K562 (cell line): ENCODE results near the gene CDR2L. TPM values are rescaled to one million over a fixed set of nuclear protein-coding genes. Genes with fewer than 3 reads are reported as not detected.
"Not testable (repeated sequence)": the region's sequence is repeated elsewhere in the genome, so short reads cannot be mapped to it uniquely, and the experiment has no call there.

Experiments used
- ATAC-seq: fragments of 200-7000 bp; cut with Tn5 transposase; 3 replicates; pipeline ENCODE4 v1.9.1; 2020; ENCODE audit warnings: moderate library complexity
- BruUV-seq: library from RNA; stranded (reverse); fragments of 400-500 nt; replicated peaks from 2 replicates; lab custom pipeline; 2021; lab: Mats Ljungman, UMichigan
- CTCF ChIA-PET: fragments of 300-600 bp; formaldehyde crosslinking; extraction: SDS; loops from one replicate; lab custom pipeline; 2021; ENCODE audit warnings: low intra/inter-chr PET ratio; lab: Yijun Ruan, JAX
- POLR2A ChIA-PET: fragments of 300-600, 350-650 bp; sonication (Branson Sonifier 250); formaldehyde crosslinking; extraction: SDS; loops from one replicate; lab custom pipeline; 2021; ENCODE audit warnings: antibody characterized with exemption, inconsistent platforms; lab: Yijun Ruan, JAX
- DNase-seq, 4 experiments: peaks; one replicate each; pipeline versions ENCODE4 v3.0.0 to v3.0.0-alpha.2; 2011 to 2018; ENCODE audit warnings: low spot score in 3 of 4, mixed read lengths in 3 of 4; ENCODE audit errors: extremely low read depth in 1 of 4
- FAIRE-seq: peaks from 2 replicates; lab custom pipeline; 2011; peaks lifted over from hg19 to GRCh38; lab: Jason Lieb, UNC
- H2AFZ ChIP-seq: 2 replicates; pipeline ENCODE4 v1.6.0; 2011; ENCODE audit warnings: low read depth, low read length, control low read depth, inconsistent platforms
- H3K27ac ChIP-seq: fragments of 200-600 bp; 3 replicates; pipeline ENCODE4 v1.8.0; 2011; ENCODE audit warnings: low read depth, mild to moderate bottlenecking, control low read depth, inconsistent platforms, low read length, moderate library complexity, mixed read lengths; ENCODE audit errors: extremely low read depth
- H3K27me3 ChIP-seq, 2 experiments: fragments of 300-600 bp in 1 of 2; 2 replicates in 1 of 2; 3 replicates in 1 of 2; pipeline versions ENCODE4 v1.6.0 to v1.8.0; 2011; ENCODE audit warnings: inconsistent platforms in 2 of 2, low read length in 2 of 2, mild to moderate bottlenecking in 1 of 2, mixed read lengths in 1 of 2, moderate library complexity in 1 of 2; ENCODE audit not compliant: control insufficient read depth in 2 of 2, insufficient read depth in 2 of 2
- H3K36me3 ChIP-seq: fragments of 300-600 bp; 3 replicates; pipeline ENCODE4 v1.8.0; 2011; ENCODE audit warnings: mild to moderate bottlenecking, low read length, inconsistent platforms; ENCODE audit not compliant: control insufficient read depth, insufficient read depth
- H3K4me1 ChIP-seq, 2 experiments: fragments of 200-600 bp in 1 of 2; replicated peaks in 1 of 2; 2 replicates in 1 of 2; 3 replicates in 1 of 2; pipeline versions ENCODE4 v1.5.1 to v1.8.0; 2011; ENCODE audit warnings: inconsistent platforms in 2 of 2, low read length in 2 of 2, mild to moderate bottlenecking in 1 of 2, mixed read lengths in 1 of 2, moderate library complexity in 1 of 2; ENCODE audit not compliant: control insufficient read depth in 2 of 2, insufficient read depth in 2 of 2
- H3K4me2 ChIP-seq: 2 replicates; pipeline ENCODE4 v1.6.1; 2011; ENCODE audit warnings: low read length, control low read depth, inconsistent platforms, mixed read lengths; ENCODE audit not compliant: insufficient read depth
- H3K4me3 ChIP-seq: fragments of 200-600 bp; sonication (generic), shearing (Covaris generic); 2 replicates; pipeline ENCODE4 v1.5.1; 2016; ENCODE audit warnings: control low read depth, inconsistent platforms
- H3K79me2 ChIP-seq: fragments of 200-600 bp; 3 replicates; pipeline ENCODE4 v1.8.0; 2011; ENCODE audit warnings: low read length, inconsistent platforms; ENCODE audit not compliant: control insufficient read depth, insufficient read depth
- H3K9ac ChIP-seq, 2 experiments: 2 replicates each; pipeline versions ENCODE4 v1.6.0 to v1.6.1; 2011; ENCODE audit warnings: low read depth in 2 of 2, low read length in 2 of 2, control low read depth in 1 of 2, inconsistent platforms in 1 of 2, mild to moderate bottlenecking in 1 of 2, mixed read lengths in 1 of 2; ENCODE audit not compliant: insufficient read depth in 1 of 2
- H3K9me1 ChIP-seq: one replicate; pipeline ENCODE4 v1.6.0; 2011; ENCODE audit warnings: inconsistent platforms, mild to moderate bottlenecking, low read length, moderate library complexity; ENCODE audit not compliant: control insufficient read depth, insufficient read depth
- H3K9me3 ChIP-seq: replicated peaks from 2 replicates; pipeline ENCODE4 v1.5.1; 2011; ENCODE audit warnings: low read depth, low read length, inconsistent platforms; ENCODE audit not compliant: control insufficient read depth, insufficient read depth
- H4K20me1 ChIP-seq: replicated peaks from 2 replicates; pipeline ENCODE4 v1.6.1; 2011; ENCODE audit warnings: low read length, inconsistent platforms, mixed read lengths; ENCODE audit not compliant: control insufficient read depth, insufficient read depth
- ELF1 ChIP-seq: fragments of 200-800 bp; sonication (Bioruptor generic); IDR thresholded peaks from 2 replicates; pipeline ENCODE4 v1.6.1; 2016; ENCODE audit warnings: missing genetic modification characterization, missing compliant biosample characterization
- ELF4 ChIP-seq: fragments of 450-650 bp; formaldehyde crosslinking; IDR thresholded peaks from 2 replicates; pipeline ENCODE4 v1.4.0; 2022; ENCODE audit warnings: missing genetic modification characterization
- ETV6 ChIP-seq, 3 experiments: fragments of 150-350 bp in 1 of 3; sonication (generic) in 1 of 3; formaldehyde crosslinking in 1 of 3; IDR thresholded peaks; 2 replicates each; pipeline versions ENCODE4 v1.6.1 to v1.8.0; 2014 to 2022; ENCODE audit warnings: borderline replicate concordance in 2 of 3, low read depth in 2 of 3, antibody characterized with exemption in 1 of 3, low read length in 1 of 3, mild to moderate bottlenecking in 1 of 3, missing genetic modification reagents in 1 of 3
- LARP7 ChIP-seq: fragments of 450-650 bp; IDR thresholded peaks from 2 replicates; pipeline ENCODE4 v1.6.1; 2016
- PHF8 ChIP-seq: fragments of 200-600 bp; sonication (generic); IDR thresholded peaks from 2 replicates; pipeline ENCODE4 v1.6.1; 2012; ENCODE audit warnings: mixed run types, mild to moderate bottlenecking, inconsistent platforms, low read length, moderate library complexity, borderline replicate concordance
- ZNF121 ChIP-seq: sonication (generic); formaldehyde crosslinking; conservative IDR thresholded peaks from 2 replicates; pipeline ENCODE4 v1.8.0; 2022; ENCODE audit warnings: missing genetic modification reagents
- ZNF57 ChIP-seq: fragments of 450-650 bp; formaldehyde crosslinking; IDR thresholded peaks from 2 replicates; pipeline ENCODE4 v1.4.0; 2020; ENCODE audit warnings: mild to moderate bottlenecking, moderate library complexity
- ZNF707 ChIP-seq: fragments of 250-450 bp; sonication (Bioruptor Pico); conservative IDR thresholded peaks from 2 replicates; pipeline ENCODE4 v1.8.0; 2022; ENCODE audit warnings: inconsistent platforms, mild to moderate bottlenecking, moderate library complexity
- ZSCAN29 ChIP-seq: fragments of 450-650 bp; IDR thresholded peaks from 2 replicates; pipeline ENCODE4 v1.6.1; 2017
- WGBS: fragments of 100-300 bp; shearing (Covaris generic); methylation state at CpG from one replicate; pipeline ENCODE4 v1.1.6; 2016; ENCODE audit warnings: low coverage, mixed read lengths; ENCODE audit not compliant: insufficient coverage; ENCODE audit errors: missing lambda C conversion rate; 5-methylcytosine and 5-hydroxymethylcytosine counted together
- in situ Hi-C: fragments of 300-500 bp; cut with MboI; formaldehyde crosslinking; loops from 4 replicates; pipeline ENCODE4 v1.15.0; 2018; ENCODE audit warnings: inconsistent platforms, mixed read lengths
- intact Hi-C: fragments of 100-400 bp; cut with micrococcal nuclease; formaldehyde crosslinking; loops from 2 replicates; pipeline ENCODE4 v1.14.2; 2022
- polyA plus RNA-seq, 8 experiments: library from polyadenylated mRNA; depleted of rRNA in 4 of 8; stranded (reverse) in 5 of 8; unstranded in 3 of 8; fragments of >200 nt; fragmentation: Nextera tagmentation in 2 of 8; fragmentation: Illumina TruSeq in 1 of 8; extraction: Ambion mirVana in 2 of 8; extraction: Trizol in 1 of 8; gene quantifications; 2 replicates each; pipeline versions ENCODE4 v1.2.1 to v1.2.3, GENCODE V29; 2011 to 2014; ENCODE audit warnings: inconsistent platforms in 1 of 8, missing spikeins in 1 of 8
- total RNA-seq, 7 experiments: library from RNA; depleted of rRNA in 6 of 7; stranded (reverse); fragments of >200 nt in 6 of 7; fragmentation: Illumina TruSeq in 2 of 7; extraction: Trizol in 2 of 7; gene quantifications; 2 replicates each; pipeline versions ENCODE4 v1.2.1 to v1.2.3, GENCODE V29; 2011 to 2021; ENCODE audit warnings: low replicate concordance in 1 of 7
- TF ChIP-seq, protein P1 (sequence below), 2 experiments: fragments of 450-650 bp; IDR thresholded peaks; 2 replicates each; pipeline ENCODE4 v1.6.1; 2016
- TF ChIP-seq, protein P2 (sequence below): fragments of 250-450 bp; sonication (Bioruptor Pico); IDR thresholded peaks from 2 replicates; pipeline ENCODE4 v1.8.0; 2022; ENCODE audit warnings: inconsistent platforms, mild to moderate bottlenecking, moderate library complexity, borderline replicate concordance

Gene CDR2L
- total and polyA plus RNA-seq, 9 of the 15 experiments (the other 6 are each of a cell fraction or from before 2014, with no cell fraction given): 2.7 to 16.0 (median 7.3) TPM

DNA sequence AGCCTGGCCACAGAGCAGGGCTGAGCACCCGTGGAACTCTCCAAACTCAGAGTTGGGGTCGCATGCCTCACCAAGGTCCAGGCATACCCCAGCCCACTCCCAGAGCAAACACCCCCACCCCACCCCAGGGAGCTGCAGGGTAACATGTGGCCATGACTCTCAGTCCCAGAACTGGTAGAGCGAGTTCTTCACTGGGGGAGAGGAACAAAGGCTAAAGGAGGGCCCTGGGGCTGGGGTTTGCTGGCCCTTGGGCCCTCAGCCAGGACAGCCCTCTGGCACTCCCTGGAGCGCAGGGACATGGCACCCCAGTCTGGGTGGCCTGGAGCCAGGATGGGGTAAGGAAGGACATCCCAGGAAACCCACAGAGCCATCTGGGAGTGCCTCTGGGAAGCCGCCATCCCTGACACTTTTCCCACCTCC lies 19.1 kb upstream of the CDR2L start (continued):
- TF ChIP-seq ZNF57 (CRISPR knock-in tag) (no peak), LARP7 (no peak)

DNA sequence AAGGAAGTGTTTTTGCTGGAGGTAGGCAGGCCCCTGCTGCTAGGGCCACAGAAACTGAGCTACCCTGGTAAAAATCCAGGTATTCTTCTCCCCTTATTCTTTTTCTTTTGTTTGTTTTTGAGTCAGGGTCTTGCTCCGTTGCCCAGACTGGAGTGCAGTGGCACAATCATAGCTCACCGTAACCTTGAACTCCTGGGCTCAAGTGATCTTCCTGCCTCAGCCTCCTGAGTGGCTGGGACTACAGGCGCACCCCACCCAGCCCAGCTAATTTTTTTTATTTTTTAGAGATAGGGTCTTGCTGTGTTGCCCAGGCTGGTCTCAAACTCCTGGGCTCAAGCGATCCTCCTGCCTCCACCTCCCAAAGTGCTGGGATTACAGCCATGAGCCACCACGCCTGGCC lies 17.9 kb upstream of the CDR2L start:
- H4K20me1 ChIP-seq, H3K4me2 ChIP-seq, H3K4me3 ChIP-seq, DNase-seq, H3K9me1 ChIP-seq, CTCF ChIA-PET, H3K27ac ChIP-seq, H3K9me3 ChIP-seq, ATAC-seq: not testable (repeated sequence)
- POLR2A ChIA-PET: interaction anchor here (0.7 to 0.9 kb wide), 2 partner anchors 8 to 200 kb away, joined by 3 read pairs; no protein-coding TSS in a partner anchor
- peak; percentile 56; the same call in 1 of the 2 replicates for TF ChIP-seq ZNF121 (CRISPR knock-in tag)
- TF ChIP-seq, all 486 proteins: peak for 1; not testable (repeated sequence) for 485
- intact Hi-C loops, H2AFZ ChIP-seq, in situ Hi-C loops, H3K27me3 ChIP-seq, H3K79me2 ChIP-seq, H3K36me3 ChIP-seq, BruUV-seq, H3K9ac ChIP-seq, FAIRE-seq: not testable (repeated sequence)
- peaks cover 3 to 23% of the 10 kb centered on the region in 2 experiments; a peak in 3 of 5 replicates for H3K4me1 ChIP-seq
- 79% methylated on average over 2 of the region's 5 CpGs for WGBS

DNA sequence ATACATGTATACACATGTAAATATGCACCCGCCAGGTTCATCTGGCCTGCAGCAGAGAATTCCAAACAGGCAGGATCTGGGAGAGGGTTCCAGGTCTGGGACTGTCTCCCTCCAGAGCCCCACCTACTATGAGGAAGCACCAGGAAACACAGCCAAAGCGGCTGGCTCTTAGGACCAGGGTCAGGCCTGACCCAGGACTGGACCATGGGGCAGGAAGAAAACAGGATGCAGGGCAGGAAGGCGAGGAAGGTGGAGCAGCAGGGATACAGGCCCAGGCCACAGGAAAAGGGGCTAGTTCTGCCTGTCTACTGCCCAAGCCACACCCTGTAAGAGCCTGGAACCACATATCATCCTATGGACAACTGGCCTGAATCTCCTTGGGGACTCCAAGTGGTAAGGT lies 17.0 kb upstream of the CDR2L start:
- no peak overlapping the region for H2AFZ ChIP-seq
- 75% methylated on average over 3 of the region's 3 CpGs for WGBS
- ChIA-PET POLR2A (interaction anchor here (0.6 to 1.5 kb wide), 3 partner anchors 9 to 219 kb away, joined by 3 to 5 read pairs (median 4); no protein-coding TSS in a partner anchor), CTCF (no interaction called here)
- in situ Hi-C loops (no loop called here), intact Hi-C loops (no loop called here)
- peaks cover 3 to 19% of the 10 kb centered on the region in 2 experiments; a peak in 3 of 5 replicates for H3K4me1 ChIP-seq
- 0 out of 5 replicates have a peak, but pooled peaks cover 0 to 4% of the 10 kb centered on the region in 2 experiments for H3K27me3 ChIP-seq
- FAIRE-seq (no peak), ATAC-seq (no peak), DNase-seq (no peak)
- BruUV-seq: no TSS peak
- H3K79me2 ChIP-seq: no peaks in the 10 kb centered on the region
- H3K4me2 ChIP-seq: no peak overlapping the region
- H3K4me3 ChIP-seq: no peak overlapping the region
- H3K9me3 ChIP-seq: no peaks in the 10 kb centered on the region
- 0 out of 2 replicates have a peak, but pooled peaks cover 4% of the 10 kb centered on the region for H4K20me1 ChIP-seq
- H3K9me1 ChIP-seq: no peaks in the 10 kb centered on the region
- no peak overlapping the region for H3K27ac ChIP-seq
- no peaks in the 10 kb centered on the region for H3K36me3 ChIP-seq
- peak overlapping the region in 1 of 2 experiments; percentile 64; a peak in 1 of 4 replicates for H3K9ac ChIP-seq
- TF ChIP-seq ZNF707 (CRISPR knock-in tag) (no peak), ETV6 (IDR thresholded peaks at IDR 0.05; ENCODE audit: borderline replicate concordance in 1 of 2, low read depth in 2 of 2, low read length in 1 of 2) (no peak), ETV6 (CRISPR knock-in tag; IDR thresholded peaks at IDR 0.05; ENCODE audit: borderline replicate concordance) (no peak), PHF8 (no peak), ELF1 (no peak), ZSCAN29 (no peak), ELF4 (CRISPR knock-in tag) (no peak)
- TF ChIP-seq, protein P1, sequence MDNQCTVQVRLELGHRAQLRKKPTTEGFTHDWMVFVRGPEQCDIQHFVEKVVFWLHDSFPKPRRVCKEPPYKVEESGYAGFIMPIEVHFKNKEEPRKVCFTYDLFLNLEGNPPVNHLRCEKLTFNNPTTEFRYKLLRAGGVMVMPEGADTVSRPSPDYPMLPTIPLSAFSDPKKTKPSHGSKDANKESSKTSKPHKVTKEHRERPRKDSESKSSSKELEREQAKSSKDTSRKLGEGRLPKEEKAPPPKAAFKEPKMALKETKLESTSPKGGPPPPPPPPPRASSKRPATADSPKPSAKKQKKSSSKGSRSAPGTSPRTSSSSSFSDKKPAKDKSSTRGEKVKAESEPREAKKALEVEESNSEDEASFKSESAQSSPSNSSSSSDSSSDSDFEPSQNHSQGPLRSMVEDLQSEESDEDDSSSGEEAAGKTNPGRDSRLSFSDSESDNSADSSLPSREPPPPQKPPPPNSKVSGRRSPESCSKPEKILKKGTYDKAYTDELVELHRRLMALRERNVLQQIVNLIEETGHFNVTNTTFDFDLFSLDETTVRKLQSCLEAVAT (IDR thresholded peaks at IDR 0.05): no peak
- TF ChIP-seq, protein P2, sequence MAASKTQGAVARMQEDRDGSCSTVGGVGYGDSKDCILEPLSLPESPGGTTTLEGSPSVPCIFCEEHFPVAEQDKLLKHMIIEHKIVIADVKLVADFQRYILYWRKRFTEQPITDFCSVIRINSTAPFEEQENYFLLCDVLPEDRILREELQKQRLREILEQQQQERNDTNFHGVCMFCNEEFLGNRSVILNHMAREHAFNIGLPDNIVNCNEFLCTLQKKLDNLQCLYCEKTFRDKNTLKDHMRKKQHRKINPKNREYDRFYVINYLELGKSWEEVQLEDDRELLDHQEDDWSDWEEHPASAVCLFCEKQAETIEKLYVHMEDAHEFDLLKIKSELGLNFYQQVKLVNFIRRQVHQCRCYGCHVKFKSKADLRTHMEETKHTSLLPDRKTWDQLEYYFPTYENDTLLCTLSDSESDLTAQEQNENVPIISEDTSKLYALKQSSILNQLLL (CRISPR knock-in tag): no peak
